Loucy (cell line): ENCODE measurements around the gene NSUN5.

Experiments used
- H2AFZ ChIP-seq: fragments of 200-600 bp; sonication (generic); 2 replicates; pipeline ENCODE4 v1.6.0; 2016; ENCODE audit warnings: antibody characterized with exemption, mild to moderate bottlenecking, low read length, moderate library complexity
- H3F3A ChIP-seq: fragments of 200-600 bp; 2 replicates; pipeline ENCODE4 v1.6.0; 2016; ENCODE audit warnings: antibody characterized with exemption, low read depth, mild to moderate bottlenecking
- H3K27me3 ChIP-seq: fragments of 200-600 bp; sonication (generic); 2 replicates; pipeline ENCODE4 v1.6.1; 2014; ENCODE audit warnings: low read length, mild to moderate bottlenecking; ENCODE audit not compliant: insufficient read depth, poor library complexity, severe bottlenecking
- H3K36me3 ChIP-seq: fragments of 200-600 bp; sonication (generic); 2 replicates; pipeline ENCODE4 v1.6.1; 2016; ENCODE audit warnings: low read length; ENCODE audit not compliant: insufficient read depth
- H3K4me1 ChIP-seq: fragments of 200-600 bp; sonication (generic); 2 replicates; pipeline ENCODE4 v1.5.1; 2014; ENCODE audit warnings: low read length, mild to moderate bottlenecking; ENCODE audit not compliant: insufficient read depth, poor library complexity, severe bottlenecking
- H3K4me2 ChIP-seq: fragments of 200-600 bp; sonication (generic); 2 replicates; pipeline ENCODE4 v1.6.0; 2014; ENCODE audit warnings: antibody characterized with exemption, low read length, low read depth, mild to moderate bottlenecking; ENCODE audit not compliant: poor library complexity, severe bottlenecking
- H3K4me3 ChIP-seq: fragments of 200-600 bp; sonication (generic); 2 replicates; pipeline ENCODE4 v1.5.1; 2014; ENCODE audit warnings: low read length, mild to moderate bottlenecking, mixed read lengths; ENCODE audit not compliant: poor library complexity, severe bottlenecking
- H3K79me2 ChIP-seq: fragments of 200-600 bp; sonication (generic); 2 replicates; pipeline ENCODE4 v1.6.1; 2014; ENCODE audit warnings: low read length; ENCODE audit not compliant: insufficient read depth
- H3K9ac ChIP-seq: fragments of 200-600 bp; sonication (generic); 2 replicates; pipeline ENCODE4 v1.6.0; 2014; ENCODE audit warnings: mild to moderate bottlenecking, low read depth, low read length, moderate library complexity; ENCODE audit not compliant: poor library complexity, severe bottlenecking
- H3K9me2 ChIP-seq: fragments of 200-600 bp; sonication (generic); replicated peaks from 2 replicates; pipeline ENCODE4 v1.6.1; 2016; ENCODE audit warnings: low read depth, low read length, mixed read lengths
- H3K9me3 ChIP-seq: fragments of 200-600 bp; sonication (generic); 2 replicates; pipeline ENCODE4 v1.6.1; 2014; ENCODE audit warnings: mild to moderate bottlenecking, antibody characterized with exemption, low read length, low read depth; ENCODE audit not compliant: insufficient read depth
- H4K20me1 ChIP-seq: fragments of 200-600 bp; sonication (generic); 2 replicates; pipeline ENCODE4 v1.6.0; 2014; ENCODE audit warnings: antibody characterized with exemption, low read length, mild to moderate bottlenecking; ENCODE audit not compliant: insufficient read depth, poor library complexity, severe bottlenecking
- EZH2phosphoT487 ChIP-seq: fragments of 200-600 bp; IDR thresholded peaks from 2 replicates; pipeline ENCODE4 v1.6.1; 2018; ENCODE audit warnings: antibody characterized with exemption, mild to moderate bottlenecking, moderate library complexity, borderline replicate concordance
- TF ChIP-seq, protein P1 (sequence below): fragments of 200-600 bp; sonication (generic); conservative IDR thresholded peaks from 2 replicates; pipeline ENCODE4 v1.5.1; 2014; ENCODE audit warnings: mild to moderate bottlenecking, antibody characterized with exemption, low read length

Gene NSUN5

DNA sequence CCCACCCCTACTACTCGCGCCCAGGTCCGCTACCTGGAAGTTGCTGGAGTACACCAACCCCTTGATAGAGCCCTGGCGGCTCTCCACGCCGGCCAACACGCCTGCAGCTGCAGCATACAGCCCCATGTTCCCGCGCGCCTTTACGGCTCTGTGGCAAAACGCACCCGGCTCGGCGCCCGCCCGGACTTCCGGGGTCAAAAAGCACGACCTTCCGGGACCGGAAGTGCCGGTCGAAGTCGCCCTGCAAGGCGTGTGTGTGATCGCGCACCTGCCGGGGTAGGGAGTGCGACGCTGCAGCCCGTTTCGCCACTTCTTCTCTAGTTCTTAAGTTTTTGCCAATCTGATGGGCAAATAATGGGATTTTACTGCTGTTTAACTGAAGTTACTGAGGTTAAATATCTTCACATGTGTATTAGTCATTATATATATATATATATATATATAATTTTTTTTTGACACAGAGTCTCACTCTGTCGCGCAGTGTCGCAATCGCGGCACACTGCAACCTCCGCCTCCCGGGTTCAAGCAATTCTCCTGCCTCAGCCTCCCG lies at the start of gene NSUN5:
TSS of gene NSUN5 (minus strand) at position 162 of the 550 bp plus-strand sequence. CDS start at position 126, 36 bp downstream.
- H3K4me2 ChIP-seq, result peak within 1 kb of the TSS; percentile 82
- peaks cover 17% of the 10 kb centered on the region for H3K4me1 ChIP-seq
- H3K27me3 ChIP-seq, result no peaks in the 10 kb centered on the region
- peak within 1 kb of the TSS; percentile 94 for H3K4me3 ChIP-seq
- peaks cover 38% of the 10 kb centered on the region for H3K79me2 ChIP-seq
- peaks cover 15% of the 10 kb centered on the region for H4K20me1 ChIP-seq
- H2AFZ ChIP-seq, result peak within 1 kb of the TSS; percentile 76
- peak within 1 kb of the TSS; percentile 88 for H3K9ac ChIP-seq
- H3K9me2 ChIP-seq, result no peaks in the 10 kb centered on the region
- H3K36me3 ChIP-seq, result peaks cover 7% of the 10 kb centered on the region; the same call in 1 of the 2 replicates
- no peaks in the 10 kb centered on the region for H3F3A ChIP-seq
- TF ChIP-seq EZH2phosphoT487, result no peak
- TF ChIP-seq, protein P1, sequence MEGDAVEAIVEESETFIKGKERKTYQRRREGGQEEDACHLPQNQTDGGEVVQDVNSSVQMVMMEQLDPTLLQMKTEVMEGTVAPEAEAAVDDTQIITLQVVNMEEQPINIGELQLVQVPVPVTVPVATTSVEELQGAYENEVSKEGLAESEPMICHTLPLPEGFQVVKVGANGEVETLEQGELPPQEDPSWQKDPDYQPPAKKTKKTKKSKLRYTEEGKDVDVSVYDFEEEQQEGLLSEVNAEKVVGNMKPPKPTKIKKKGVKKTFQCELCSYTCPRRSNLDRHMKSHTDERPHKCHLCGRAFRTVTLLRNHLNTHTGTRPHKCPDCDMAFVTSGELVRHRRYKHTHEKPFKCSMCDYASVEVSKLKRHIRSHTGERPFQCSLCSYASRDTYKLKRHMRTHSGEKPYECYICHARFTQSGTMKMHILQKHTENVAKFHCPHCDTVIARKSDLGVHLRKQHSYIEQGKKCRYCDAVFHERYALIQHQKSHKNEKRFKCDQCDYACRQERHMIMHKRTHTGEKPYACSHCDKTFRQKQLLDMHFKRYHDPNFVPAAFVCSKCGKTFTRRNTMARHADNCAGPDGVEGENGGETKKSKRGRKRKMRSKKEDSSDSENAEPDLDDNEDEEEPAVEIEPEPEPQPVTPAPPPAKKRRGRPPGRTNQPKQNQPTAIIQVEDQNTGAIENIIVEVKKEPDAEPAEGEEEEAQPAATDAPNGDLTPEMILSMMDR, result no peak
- no peaks in the 10 kb centered on the region for H3K9me3 ChIP-seq

DNA sequence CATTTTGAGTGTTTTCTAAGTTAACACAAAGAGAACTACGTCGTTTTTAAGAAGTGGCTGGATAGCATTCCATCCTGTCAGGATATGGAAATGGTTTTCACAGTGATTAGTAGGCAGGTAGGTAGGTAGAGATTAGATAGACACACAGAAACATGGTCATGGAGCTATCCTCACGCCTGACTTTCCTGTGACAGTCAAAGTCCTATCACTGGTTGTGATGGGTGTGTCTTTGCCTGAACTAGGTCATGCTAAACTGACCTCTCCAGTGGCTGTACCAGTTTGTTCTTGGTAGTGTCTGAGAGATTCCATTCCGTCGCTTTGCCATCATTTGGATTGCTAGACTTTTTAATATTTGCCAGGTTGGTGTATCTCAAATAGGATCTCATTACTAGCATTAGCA lies 47.5 kb upstream of the NSUN5 start:
- no peak overlapping the region for H2AFZ ChIP-seq
- no peaks in the 10 kb centered on the region for H3K4me1 ChIP-seq
- no peaks in the 10 kb centered on the region; the same call in 1 of the 2 replicates for H3K9me3 ChIP-seq
- H3K27me3 ChIP-seq, result no peaks in the 10 kb centered on the region
- no peak overlapping the region for H3K4me2 ChIP-seq
- H3K79me2 ChIP-seq, result no peaks in the 10 kb centered on the region
- no peaks in the 10 kb centered on the region for H3K9me2 ChIP-seq
- H3F3A ChIP-seq, result no peaks in the 10 kb centered on the region
- H3K9ac ChIP-seq, result no peak overlapping the region
- no peak for TF ChIP-seq EZH2phosphoT487
- TF ChIP-seq, protein P1, result no peak
- H3K36me3 ChIP-seq, result no peaks in the 10 kb centered on the region
- no peaks in the 10 kb centered on the region for H4K20me1 ChIP-seq
- no peak overlapping the region for H3K4me3 ChIP-seq

DNA sequence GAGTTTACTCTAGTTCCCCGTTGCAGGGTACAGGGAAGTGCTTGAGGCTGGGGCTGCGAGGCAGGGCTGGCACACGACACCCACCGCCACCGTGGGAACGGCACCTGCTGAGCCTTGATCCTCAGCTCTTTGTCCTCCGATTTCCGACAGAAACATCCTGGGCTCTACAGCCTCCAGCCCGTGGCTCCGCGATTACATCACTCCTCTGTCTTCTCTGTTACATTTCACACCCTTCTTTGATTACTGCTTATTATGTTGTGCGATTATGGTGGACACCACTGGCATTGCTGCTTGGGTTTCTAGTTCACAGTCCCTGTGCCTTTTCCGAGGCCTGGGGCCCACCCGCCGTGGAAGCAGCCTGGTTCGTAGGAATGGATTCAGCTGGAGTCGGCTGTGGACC lies 46.2 kb upstream of the NSUN5 start:
- Histone ChIP-seq H3K36me3 (no peaks in the 10 kb centered on the region), H3K27me3 (no peaks in the 10 kb centered on the region), H2AFZ (no peak overlapping the region), H3K4me2 (no peak overlapping the region), H3K9me2 (no peaks in the 10 kb centered on the region), H3K4me1 (no peaks in the 10 kb centered on the region), H4K20me1 (no peaks in the 10 kb centered on the region), H3K9ac (no peak overlapping the region), H3F3A (no peaks in the 10 kb centered on the region), H3K9me3 (no peaks in the 10 kb centered on the region; the same call in 1 of the 2 replicates), H3K4me3 (no peak overlapping the region), H3K79me2 (no peaks in the 10 kb centered on the region)
- TF ChIP-seq, protein P1, result no peak
- no peak for TF ChIP-seq EZH2phosphoT487
